Hepatocyte (in vitro differentiated cells): Measurements from ENCODE around the gene UBXN4. TPM values are rescaled to one million over a fixed set of nuclear protein-coding genes. Genes with fewer than 3 reads are reported as not detected.

Experiments used
- DNase-seq: peaks from one replicate; pipeline ENCODE4 v3.0.0-alpha.2; 2016; ENCODE audit warnings: low spot score
- H2AFZ ChIP-seq: fragments of 200-600 bp; sonication (generic); 2 replicates; pipeline ENCODE4 v1.6.0; 2016; ENCODE audit warnings: antibody characterized with exemption, mild to moderate bottlenecking
- H3K27ac ChIP-seq: fragments of 200-600 bp; sonication (generic); 2 replicates; pipeline ENCODE4 v1.5.1; 2016; ENCODE audit warnings: mild to moderate bottlenecking
- H3K27me3 ChIP-seq: fragments of 200-600 bp; sonication (generic); 2 replicates; pipeline ENCODE4 v1.6.1; 2016
- H3K36me3 ChIP-seq: fragments of 200-600 bp; sonication (generic); replicated peaks from 2 replicates; pipeline ENCODE4 v1.5.1; 2016; ENCODE audit warnings: low read depth; ENCODE audit not compliant: insufficient read depth
- H3K4me1 ChIP-seq: fragments of 200-600 bp; sonication (generic); 2 replicates; pipeline ENCODE4 v1.5.1; 2016; ENCODE audit warnings: mild to moderate bottlenecking, moderate library complexity; ENCODE audit not compliant: insufficient read depth
- H3K4me2 ChIP-seq: fragments of 200-600 bp; sonication (generic); 2 replicates; pipeline ENCODE4 v1.6.0; 2016
- H3K4me3 ChIP-seq: fragments of 200-600 bp; sonication (generic); 2 replicates; pipeline ENCODE4 v1.5.1; 2016; ENCODE audit warnings: mild to moderate bottlenecking
- H3K79me2 ChIP-seq: fragments of 200-600 bp; sonication (generic); 2 replicates; pipeline ENCODE4 v1.6.0; 2017; ENCODE audit warnings: mild to moderate bottlenecking
- H3K9me2 ChIP-seq: fragments of 200-600 bp; sonication (generic); replicated peaks from 2 replicates; pipeline ENCODE4 v1.6.0; 2017; ENCODE audit warnings: mild to moderate bottlenecking; ENCODE audit not compliant: insufficient read depth
- H3K9me3 ChIP-seq: fragments of 200-600 bp; sonication (generic); 2 replicates; pipeline ENCODE4 v1.5.1; 2016; ENCODE audit warnings: low read depth, mild to moderate bottlenecking
- H4K20me1 ChIP-seq: fragments of 200-600 bp; sonication (generic); 2 replicates; pipeline ENCODE4 v1.6.0; 2016; ENCODE audit warnings: mild to moderate bottlenecking; ENCODE audit not compliant: insufficient read depth, poor library complexity, severe bottlenecking
- EZH2 ChIP-seq: fragments of 200-600 bp; sonication (generic); IDR thresholded peaks from 2 replicates; pipeline ENCODE4 v1.6.1; 2016; ENCODE audit warnings: antibody characterized with exemption, mild to moderate bottlenecking, borderline replicate concordance
- EZH2phosphoT487 ChIP-seq: fragments of 200-600 bp; sonication (generic); IDR thresholded peaks from one replicate; pipeline ENCODE4 v1.6.1; 2018; ENCODE audit warnings: antibody characterized with exemption, mild to moderate bottlenecking, low read depth, moderate library complexity; ENCODE audit not compliant: unreplicated experiment, severe bottlenecking
- WGBS: methylation state at CpG from one replicate; pipeline ENCODE4 v1.1.6; 2016; ENCODE audit warnings: low lambda C conversion rate; ENCODE audit errors: missing lambda C conversion rate; 5-methylcytosine and 5-hydroxymethylcytosine counted together
- polyA plus RNA-seq: library from polyadenylated mRNA; unstranded; fragments of >200 nt; fragmentation: Nextera tagmentation; extraction: Ambion mirVana; gene quantifications from 2 replicates; pipeline ENCODE4 v1.2.1, GENCODE V29; 2016
- total RNA-seq: library from RNA; depleted of rRNA; stranded (reverse); fragments of >200 nt; gene quantifications from 2 replicates; pipeline ENCODE4 v1.2.3, GENCODE V29; 2014
- TF ChIP-seq, protein P1 (sequence below): fragments of 200-600 bp; sonication (generic); IDR thresholded peaks from 2 replicates; pipeline ENCODE4 v1.5.1; 2016; ENCODE audit warnings: antibody characterized with exemption, mild to moderate bottlenecking; ENCODE audit not compliant: poor library complexity

UBXN4 gene
- total and polyA plus RNA-seq, 2 experiments from 2014 or later = 111 to 244 TPM

DNA sequence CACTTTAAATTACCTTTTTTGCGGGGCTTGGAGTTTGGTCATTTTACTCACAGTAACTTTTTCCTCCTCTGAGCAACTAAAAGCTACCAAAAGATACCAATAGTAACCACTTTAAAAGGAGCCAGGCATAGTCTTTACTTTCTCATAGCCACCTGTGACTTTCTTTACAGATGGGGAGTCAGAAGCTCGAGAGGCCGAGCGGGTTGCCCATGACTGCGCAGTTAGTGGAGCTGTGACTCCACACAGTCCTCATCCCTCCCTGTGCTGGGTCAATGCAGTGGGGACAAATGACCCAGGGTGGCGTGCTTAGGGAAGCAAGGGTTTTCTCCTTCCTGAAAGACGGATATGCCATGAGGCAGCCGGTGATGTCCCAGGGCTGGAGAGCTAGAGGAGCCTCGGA lies 83.5 kb downstream of the UBXN4 start:
- Histone ChIP-seq H3K27ac (no peak overlapping the region), H3K9me2 (no peaks in the 10 kb centered on the region), H3K4me1 (no peaks in the 10 kb centered on the region), H3K4me3 (no peak overlapping the region), H3K79me2 (no peaks in the 10 kb centered on the region), H3K27me3 (no peaks in the 10 kb centered on the region), H3K36me3 (no peaks in the 10 kb centered on the region), H2AFZ (no peak overlapping the region), H3K4me2 (no peak overlapping the region), H4K20me1 (no peaks in the 10 kb centered on the region), H3K9me3 (no peaks in the 10 kb centered on the region)
- TF ChIP-seq EZH2phosphoT487 (no peak), EZH2 (no peak)
- TF ChIP-seq, protein P1, sequence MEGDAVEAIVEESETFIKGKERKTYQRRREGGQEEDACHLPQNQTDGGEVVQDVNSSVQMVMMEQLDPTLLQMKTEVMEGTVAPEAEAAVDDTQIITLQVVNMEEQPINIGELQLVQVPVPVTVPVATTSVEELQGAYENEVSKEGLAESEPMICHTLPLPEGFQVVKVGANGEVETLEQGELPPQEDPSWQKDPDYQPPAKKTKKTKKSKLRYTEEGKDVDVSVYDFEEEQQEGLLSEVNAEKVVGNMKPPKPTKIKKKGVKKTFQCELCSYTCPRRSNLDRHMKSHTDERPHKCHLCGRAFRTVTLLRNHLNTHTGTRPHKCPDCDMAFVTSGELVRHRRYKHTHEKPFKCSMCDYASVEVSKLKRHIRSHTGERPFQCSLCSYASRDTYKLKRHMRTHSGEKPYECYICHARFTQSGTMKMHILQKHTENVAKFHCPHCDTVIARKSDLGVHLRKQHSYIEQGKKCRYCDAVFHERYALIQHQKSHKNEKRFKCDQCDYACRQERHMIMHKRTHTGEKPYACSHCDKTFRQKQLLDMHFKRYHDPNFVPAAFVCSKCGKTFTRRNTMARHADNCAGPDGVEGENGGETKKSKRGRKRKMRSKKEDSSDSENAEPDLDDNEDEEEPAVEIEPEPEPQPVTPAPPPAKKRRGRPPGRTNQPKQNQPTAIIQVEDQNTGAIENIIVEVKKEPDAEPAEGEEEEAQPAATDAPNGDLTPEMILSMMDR = no peak
- no peak for DNase-seq
- 91% methylated on average over 9 of the region's 9 CpGs for WGBS

DNA sequence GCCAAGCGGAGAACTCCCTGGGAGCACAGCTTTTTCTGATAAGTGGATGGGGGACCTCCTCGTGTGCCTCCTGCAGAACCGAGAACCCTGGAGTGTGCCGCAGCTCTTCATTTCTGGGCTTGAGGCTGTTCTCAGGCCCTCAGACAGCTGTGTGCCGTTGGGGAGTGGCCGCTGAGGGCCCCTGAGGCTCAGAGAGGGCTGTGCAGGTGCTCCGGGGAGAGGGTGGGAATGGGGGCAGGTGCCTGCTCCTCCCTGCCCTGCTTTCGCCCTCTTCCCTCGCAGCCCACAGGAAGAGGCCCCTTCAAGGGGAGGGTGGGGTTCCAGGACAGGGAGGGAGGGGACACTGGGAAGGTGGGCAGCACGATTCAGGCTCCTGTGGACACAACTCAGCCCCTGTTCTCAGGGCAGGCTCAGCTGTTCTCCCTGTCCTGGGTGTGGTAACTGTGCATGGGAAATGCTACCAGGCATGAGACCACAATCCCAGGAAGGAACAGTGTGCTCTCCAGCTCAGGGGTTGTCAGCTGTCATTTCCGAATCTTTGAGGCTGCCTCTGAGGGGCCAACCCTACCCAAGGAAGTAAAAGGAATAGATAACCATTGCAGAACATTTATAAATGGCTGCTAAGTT lies 84.0 kb downstream of the UBXN4 start:
- Histone ChIP-seq H3K9me3 (no peaks in the 10 kb centered on the region), H2AFZ (no peak overlapping the region), H3K36me3 (no peaks in the 10 kb centered on the region), H3K4me2 (no peak overlapping the region), H3K4me1 (no peaks in the 10 kb centered on the region), H3K4me3 (no peak overlapping the region), H3K27me3 (no peaks in the 10 kb centered on the region), H4K20me1 (no peaks in the 10 kb centered on the region), H3K27ac (no peak overlapping the region), H3K9me2 (no peaks in the 10 kb centered on the region), H3K79me2 (no peaks in the 10 kb centered on the region)
- TF ChIP-seq EZH2phosphoT487 (no peak), EZH2 (no peak)
- TF ChIP-seq, protein P1 = no peak
- no peak for DNase-seq
- WGBS = 72% methylated on average over 10 of the region's 11 CpGs

DNA sequence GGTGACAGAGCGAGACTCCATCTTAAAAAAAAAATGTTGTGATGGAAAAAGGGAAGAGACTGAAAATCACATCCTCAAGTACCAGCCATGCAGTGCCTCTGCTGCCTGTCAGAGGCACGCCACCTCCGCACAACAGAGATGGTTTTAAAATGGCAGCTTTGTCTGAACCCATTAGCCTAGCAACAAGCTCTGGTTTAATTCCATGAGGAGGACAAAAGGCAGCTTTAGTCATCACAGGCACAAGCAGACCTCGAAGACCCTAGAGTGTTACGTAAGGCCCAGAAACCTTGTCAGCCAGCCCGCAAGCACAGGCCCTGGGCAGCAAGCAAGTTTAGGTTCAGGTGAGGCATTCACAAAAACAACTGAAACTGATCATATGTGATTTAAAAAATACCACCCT lies 84.9 kb downstream of the UBXN4 start:
- Histone ChIP-seq H3K9me2 (no peaks in the 10 kb centered on the region), H3K9me3 (no peaks in the 10 kb centered on the region), H3K4me3 (no peak overlapping the region), H4K20me1 (no peaks in the 10 kb centered on the region), H3K4me2 (no peak overlapping the region), H3K27ac (no peak overlapping the region), H3K27me3 (no peaks in the 10 kb centered on the region), H2AFZ (no peak overlapping the region), H3K4me1 (peaks cover 5% of the 10 kb centered on the region), H3K36me3 (no peaks in the 10 kb centered on the region), H3K79me2 (no peaks in the 10 kb centered on the region)
- WGBS = 93% methylated on average over 6 of the region's 6 CpGs
- TF ChIP-seq EZH2phosphoT487 (no peak), EZH2 (no peak)
- TF ChIP-seq, protein P1 = no peak
- DNase-seq = no peak
